Activated T-cell treated with anti-CD3 and anti-CD28 coated beads, Interleukin-2, amount 50 U/mL, for 48 hours (primary cell): ENCODE measurements around the gene NPS.

ENCODE experiments used
- DNase-seq, 2 experiments: peaks; one replicate each; pipeline ENCODE4 v3.0.0-alpha.2; 2020

Gene NPS

GRCh38 chr10:127563718-127564553, 14.8 kb downstream of the NPS start:
- peak; percentile 48 for DNase-seq

- DNase-seq = no peak
These were observed 15.5 kb downstream of the NPS start for GRCh38 chr10:127564644-127565043.

- no peak for DNase-seq
These were observed 16.5 kb downstream of the NPS start for GRCh38 chr10:127565583-127565982.

- no peak for DNase-seq
These were observed 20.1 kb downstream of the NPS start for GRCh38 chr10:127569210-127569609.

GRCh38 chr10:127570036-127570435, 20.9 kb downstream of the NPS start:
- no peak for DNase-seq

GRCh38 chr10:127571386-127571785, 22.3 kb downstream of the NPS start:
- DNase-seq = no peak

- DNase-seq = no peak
These were observed 26.9 kb downstream of the NPS start for GRCh38 chr10:127576051-127576450.

- no peak for DNase-seq
These were observed 27.6 kb downstream of the NPS start for GRCh38 chr10:127576740-127577161.

- no peak for DNase-seq
These were observed 28.5 kb downstream of the NPS start for GRCh38 chr10:127577376-127578258.

- DNase-seq = no peak
These were observed 29.3 kb downstream of the NPS start for GRCh38 chr10:127578259-127578960.

- no peak for DNase-seq
These were observed 29.8 kb downstream of the NPS start for GRCh38 chr10:127578961-127579305.

- no peak for DNase-seq
These were observed 30.5 kb downstream of the NPS start for GRCh38 chr10:127579640-127580039.

- DNase-seq = no peak
These were observed 31.7 kb downstream of the NPS start for GRCh38 chr10:127580822-127581221.

GRCh38 chr10:127585519-127586023, 36.5 kb downstream of the NPS start:
- no peak for DNase-seq

- no peak for DNase-seq
These were observed 38.7 kb downstream of the NPS start for GRCh38 chr10:127587668-127588365.

- DNase-seq = no peak
These were observed 43.5 kb downstream of the NPS start for GRCh38 chr10:127592586-127592985.

- DNase-seq = no peak
These were observed 51.4 kb downstream of the NPS start for GRCh38 chr10:127600479-127600878.
